Measurements from ENCODE around the gene ACP3.
"Not testable (repeated sequence)": the region's sequence is repeated elsewhere in the genome, so short reads cannot be mapped to it uniquely, and the experiment has no call there.

The ACP3 gene

DNA sequence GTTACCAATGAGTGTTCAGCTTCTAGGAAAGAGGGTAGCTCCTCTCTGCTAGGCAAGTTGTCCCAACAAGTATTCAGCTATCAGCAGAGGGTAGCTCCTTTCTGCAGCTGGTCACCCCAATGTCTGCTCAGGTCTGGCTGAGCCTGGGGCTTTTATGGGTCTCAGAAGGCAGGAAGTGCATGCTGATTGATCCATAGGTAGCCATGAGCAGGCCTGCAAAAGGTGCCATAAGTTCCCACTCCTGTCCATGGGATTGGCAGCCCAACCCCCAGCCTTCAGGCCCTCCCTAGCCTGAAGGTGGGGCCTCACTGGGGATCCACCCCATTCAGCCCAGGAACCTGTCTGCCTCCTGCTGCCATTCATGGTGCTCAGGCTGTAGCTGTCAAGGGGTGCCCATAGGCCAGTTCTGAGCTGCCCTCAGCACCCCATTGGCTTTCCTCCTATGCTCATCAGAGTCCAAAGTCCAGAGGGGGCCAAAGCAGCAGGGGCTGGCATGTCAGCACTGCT, 65.5 kb downstream of the ACP3 start:
- no peak overlapping the region for H3K4me3 ChIP-seq (ENCODE audit: insufficient read depth, low read length, poor library complexity, severe bottlenecking)
- H4K20me1 ChIP-seq (ENCODE audit: low read depth, low read length): no peaks in the 10 kb centered on the region
- no peaks in the 10 kb centered on the region for H3F3A ChIP-seq (ENCODE audit: insufficient read depth)
- H3K9me2 ChIP-seq (replicated peaks; ENCODE audit: insufficient read depth, low read length): no peaks in the 10 kb centered on the region
- H3K79me2 ChIP-seq (ENCODE audit: insufficient read depth, low read length): no peaks in the 10 kb centered on the region
- H3K9ac ChIP-seq (ENCODE audit: low read length): no peak overlapping the region
- no peaks in the 10 kb centered on the region; the same call in 1 of the 2 replicates for H3K9me3 ChIP-seq (ENCODE audit: insufficient read depth, low read length)
- TF ChIP-seq EZH2phosphoT487 (conservative IDR thresholded peaks at IDR 0.05; ENCODE audit: low read length): no peak
- TF ChIP-seq, protein P1, sequence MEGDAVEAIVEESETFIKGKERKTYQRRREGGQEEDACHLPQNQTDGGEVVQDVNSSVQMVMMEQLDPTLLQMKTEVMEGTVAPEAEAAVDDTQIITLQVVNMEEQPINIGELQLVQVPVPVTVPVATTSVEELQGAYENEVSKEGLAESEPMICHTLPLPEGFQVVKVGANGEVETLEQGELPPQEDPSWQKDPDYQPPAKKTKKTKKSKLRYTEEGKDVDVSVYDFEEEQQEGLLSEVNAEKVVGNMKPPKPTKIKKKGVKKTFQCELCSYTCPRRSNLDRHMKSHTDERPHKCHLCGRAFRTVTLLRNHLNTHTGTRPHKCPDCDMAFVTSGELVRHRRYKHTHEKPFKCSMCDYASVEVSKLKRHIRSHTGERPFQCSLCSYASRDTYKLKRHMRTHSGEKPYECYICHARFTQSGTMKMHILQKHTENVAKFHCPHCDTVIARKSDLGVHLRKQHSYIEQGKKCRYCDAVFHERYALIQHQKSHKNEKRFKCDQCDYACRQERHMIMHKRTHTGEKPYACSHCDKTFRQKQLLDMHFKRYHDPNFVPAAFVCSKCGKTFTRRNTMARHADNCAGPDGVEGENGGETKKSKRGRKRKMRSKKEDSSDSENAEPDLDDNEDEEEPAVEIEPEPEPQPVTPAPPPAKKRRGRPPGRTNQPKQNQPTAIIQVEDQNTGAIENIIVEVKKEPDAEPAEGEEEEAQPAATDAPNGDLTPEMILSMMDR (IDR thresholded peaks at IDR 0.05; ENCODE audit: insufficient read depth, low read length, poor library complexity, severe bottlenecking): no peak
- H2AFZ ChIP-seq (ENCODE audit: low read depth, low read length, severe bottlenecking): no peak overlapping the region
- H3K4me2 ChIP-seq (ENCODE audit: low read depth, low read length, poor library complexity, severe bottlenecking): no peak overlapping the region
- no peaks in the 10 kb centered on the region for H3K27me3 ChIP-seq (ENCODE audit: low read length)
- H3K36me3 ChIP-seq (ENCODE audit: low read length): no peaks in the 10 kb centered on the region
- H3K27ac ChIP-seq (ENCODE audit: low read depth, low read length): no peak overlapping the region

DNA sequence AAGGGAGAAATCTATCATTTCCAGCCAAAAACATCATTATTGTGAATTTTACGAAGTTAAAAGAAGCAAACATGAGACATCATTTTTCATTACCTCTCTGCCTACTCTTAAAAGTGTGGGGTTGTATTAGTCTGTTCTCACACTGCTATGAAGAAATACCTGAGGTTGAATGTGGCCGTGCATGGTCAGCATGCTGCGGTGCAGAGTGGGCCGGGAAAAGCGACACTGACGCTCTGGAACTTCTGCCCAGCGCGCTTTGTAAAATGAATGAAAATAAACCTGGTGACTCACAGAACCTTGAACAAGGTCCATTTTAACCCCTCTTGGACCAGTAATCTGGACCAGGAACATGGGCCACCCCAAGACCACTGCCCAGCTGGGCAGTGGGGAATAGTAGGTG, 69.1 kb downstream of the ACP3 start:
- H3K36me3 ChIP-seq (ENCODE audit: low read length): no peaks in the 10 kb centered on the region
- no peak overlapping the region for H2AFZ ChIP-seq (ENCODE audit: low read depth, low read length, severe bottlenecking)
- no peak for TF ChIP-seq EZH2phosphoT487 (conservative IDR thresholded peaks at IDR 0.05; ENCODE audit: low read length)
- H3K9me3 ChIP-seq (ENCODE audit: insufficient read depth, low read length): no peaks in the 10 kb centered on the region; the same call in 1 of the 2 replicates
- H3F3A ChIP-seq (ENCODE audit: insufficient read depth): no peaks in the 10 kb centered on the region
- no peak overlapping the region for H3K4me3 ChIP-seq (ENCODE audit: insufficient read depth, low read length, poor library complexity, severe bottlenecking)
- no peaks in the 10 kb centered on the region for H3K9me2 ChIP-seq (replicated peaks; ENCODE audit: insufficient read depth, low read length)
- no peaks in the 10 kb centered on the region for H4K20me1 ChIP-seq (ENCODE audit: low read depth, low read length)
- H3K9ac ChIP-seq (ENCODE audit: low read length): no peak overlapping the region
- no peaks in the 10 kb centered on the region for H3K27me3 ChIP-seq (ENCODE audit: low read length)
- no peak overlapping the region for H3K27ac ChIP-seq (ENCODE audit: low read depth, low read length)
- no peak overlapping the region for H3K4me2 ChIP-seq (ENCODE audit: low read depth, low read length, poor library complexity, severe bottlenecking)
- H3K79me2 ChIP-seq (ENCODE audit: insufficient read depth, low read length): no peaks in the 10 kb centered on the region

DNA sequence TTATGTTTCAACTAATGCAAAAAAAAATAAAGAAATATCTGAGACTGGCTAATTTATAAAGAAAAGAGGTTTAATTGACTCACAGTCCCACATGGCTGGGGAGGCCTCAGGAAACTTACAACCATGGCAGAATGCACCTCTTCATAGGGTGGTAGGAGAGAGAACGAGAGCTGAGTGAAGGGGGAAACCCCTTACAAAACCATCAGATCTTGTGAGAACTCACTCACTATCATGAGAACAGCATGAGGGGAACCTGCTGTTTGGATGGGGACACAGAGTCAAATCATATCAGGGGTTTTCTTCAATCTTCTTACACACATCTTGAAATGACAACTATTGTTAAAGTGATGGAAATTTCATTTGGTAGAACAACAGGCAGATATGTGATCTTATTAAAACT, 75.5 kb downstream of the ACP3 start:
- not testable (repeated sequence) for H3K4me2 ChIP-seq (ENCODE audit: low read depth, low read length, poor library complexity, severe bottlenecking); H3F3A ChIP-seq (ENCODE audit: insufficient read depth); H2AFZ ChIP-seq (ENCODE audit: low read depth, low read length, severe bottlenecking); H4K20me1 ChIP-seq (ENCODE audit: low read depth, low read length); H3K9ac ChIP-seq (ENCODE audit: low read length); H3K9me2 ChIP-seq (replicated peaks; ENCODE audit: insufficient read depth, low read length); H3K79me2 ChIP-seq (ENCODE audit: insufficient read depth, low read length); H3K9me3 ChIP-seq (ENCODE audit: insufficient read depth, low read length); H3K27me3 ChIP-seq (ENCODE audit: low read length); H3K36me3 ChIP-seq (ENCODE audit: low read length); H3K27ac ChIP-seq (ENCODE audit: low read depth, low read length); H3K4me3 ChIP-seq (ENCODE audit: insufficient read depth, low read length, poor library complexity, severe bottlenecking)

DNA sequence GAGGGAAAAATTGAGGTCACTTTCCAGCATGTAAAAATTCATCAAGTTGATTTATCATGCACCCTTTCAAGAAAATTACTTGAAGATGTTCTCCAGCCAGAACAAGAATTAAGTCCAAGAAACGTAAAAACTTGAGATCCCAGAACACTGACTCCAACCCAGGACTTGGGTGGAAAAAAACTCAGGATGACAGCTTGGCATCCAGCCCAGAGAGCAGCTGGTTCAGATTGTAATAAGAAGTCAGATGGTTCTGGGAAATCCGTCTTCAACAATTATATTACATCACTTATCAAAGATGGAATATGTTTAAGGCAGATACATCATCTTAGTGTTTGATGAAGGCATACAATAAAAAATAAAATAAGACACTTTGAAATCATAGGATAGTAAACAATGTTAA, 77.1 kb downstream of the ACP3 start:
- Histone ChIP-seq H3K4me3 (ENCODE audit: insufficient read depth, low read length, poor library complexity, severe bottlenecking) (no peak overlapping the region), H3K9ac (ENCODE audit: low read length) (no peak overlapping the region), H3K36me3 (ENCODE audit: low read length) (no peaks in the 10 kb centered on the region), H2AFZ (ENCODE audit: low read depth, low read length, severe bottlenecking) (no peak overlapping the region), H3K27ac (ENCODE audit: low read depth, low read length) (no peak overlapping the region), H3K27me3 (ENCODE audit: low read length) (no peaks in the 10 kb centered on the region), H3K79me2 (ENCODE audit: insufficient read depth, low read length) (no peaks in the 10 kb centered on the region), H3K9me2 (replicated peaks; ENCODE audit: insufficient read depth, low read length) (no peaks in the 10 kb centered on the region), H3F3A (ENCODE audit: insufficient read depth) (no peaks in the 10 kb centered on the region), H3K9me3 (ENCODE audit: insufficient read depth, low read length) (no peaks in the 10 kb centered on the region), H4K20me1 (ENCODE audit: low read depth, low read length) (no peaks in the 10 kb centered on the region), H3K4me2 (ENCODE audit: low read depth, low read length, poor library complexity, severe bottlenecking) (no peak overlapping the region)
- no peak for TF ChIP-seq EZH2phosphoT487 (conservative IDR thresholded peaks at IDR 0.05; ENCODE audit: low read length)
- TF ChIP-seq, protein P1 (IDR thresholded peaks at IDR 0.05; ENCODE audit: insufficient read depth, low read length, poor library complexity, severe bottlenecking): no peak

Data from SU-DHL-6 (cell line).